Bronchial epithelial cell (primary cell): Measurements from ENCODE around the gene BLCAP. TPM values are rescaled to one million over a fixed set of nuclear protein-coding genes. Genes with fewer than 3 reads are reported as not detected.
A peak's percentile ranks its signal among the peaks of the same experiment; 100 is the strongest.

Source experiments
- DNase-seq: peaks from one replicate; pipeline ENCODE4 v3.0.0-alpha.2; 2010; ENCODE audit warnings: low read depth
- FAIRE-seq: peaks from 2 replicates; lab custom pipeline; 2011; peaks lifted over from hg19 to GRCh38; lab: Jason Lieb, UNC
- H3K27me3 ChIP-seq: 2 replicates; pipeline ENCODE4 v1.5.1; 2011; ENCODE audit warnings: low read length; ENCODE audit not compliant: control insufficient read depth, insufficient read depth
- H3K36me3 ChIP-seq: 2 replicates; pipeline ENCODE4 v1.5.1; 2011; ENCODE audit warnings: low read length; ENCODE audit not compliant: control insufficient read depth, insufficient read depth
- H3K4me3 ChIP-seq: 2 replicates; pipeline ENCODE4 v1.5.1; 2011; ENCODE audit warnings: mild to moderate bottlenecking, low read depth, low read length, control low read depth
- total RNA-seq: library from RNA; depleted of rRNA; stranded (reverse); fragments of >200 nt; gene quantifications from 2 replicates; pipeline ENCODE4 v1.2.1, GENCODE V29; 2014
- TF ChIP-seq, protein P1 (sequence below): IDR thresholded peaks from 2 replicates; pipeline ENCODE4 v1.5.1; 2011; ENCODE audit warnings: mild to moderate bottlenecking, moderate library complexity, low read length, control low read depth, inconsistent platforms; ENCODE audit not compliant: insufficient read depth, severe bottlenecking

The BLCAP gene
- total RNA-seq, 1 donor from 2014 or later = 75.3 TPM

DNA sequence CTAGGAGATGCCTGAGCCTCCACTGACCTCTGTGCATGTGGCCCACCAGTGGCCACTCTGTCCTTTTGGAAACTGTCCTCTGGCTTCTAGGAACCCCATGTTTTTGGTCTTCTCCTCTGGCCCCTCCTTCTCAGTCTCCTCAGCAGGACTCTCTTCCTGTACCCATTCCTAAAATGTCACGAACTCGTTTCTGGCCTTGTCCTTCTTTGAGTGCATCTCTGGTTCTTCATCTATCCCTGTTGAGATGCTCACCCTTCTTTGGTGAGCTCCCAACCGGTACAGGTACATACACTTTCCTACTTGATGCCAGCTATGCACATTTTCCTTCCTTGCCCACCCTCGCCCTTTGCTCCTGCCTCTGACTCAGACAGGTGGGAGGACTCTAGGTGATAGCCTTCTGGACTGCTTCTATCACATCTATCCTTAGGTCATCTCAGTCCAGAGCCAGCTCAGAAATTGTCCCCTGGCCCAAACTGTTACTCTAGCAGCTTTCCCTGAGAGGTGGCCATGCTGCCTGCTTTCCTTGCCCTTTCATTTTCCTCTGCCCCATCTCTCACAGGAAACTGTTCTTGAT, 21.4 kb downstream of the BLCAP start:
- peak; percentile 58 for FAIRE-seq
- no peak overlapping the region for H3K4me3 ChIP-seq
- TF ChIP-seq, protein P1, sequence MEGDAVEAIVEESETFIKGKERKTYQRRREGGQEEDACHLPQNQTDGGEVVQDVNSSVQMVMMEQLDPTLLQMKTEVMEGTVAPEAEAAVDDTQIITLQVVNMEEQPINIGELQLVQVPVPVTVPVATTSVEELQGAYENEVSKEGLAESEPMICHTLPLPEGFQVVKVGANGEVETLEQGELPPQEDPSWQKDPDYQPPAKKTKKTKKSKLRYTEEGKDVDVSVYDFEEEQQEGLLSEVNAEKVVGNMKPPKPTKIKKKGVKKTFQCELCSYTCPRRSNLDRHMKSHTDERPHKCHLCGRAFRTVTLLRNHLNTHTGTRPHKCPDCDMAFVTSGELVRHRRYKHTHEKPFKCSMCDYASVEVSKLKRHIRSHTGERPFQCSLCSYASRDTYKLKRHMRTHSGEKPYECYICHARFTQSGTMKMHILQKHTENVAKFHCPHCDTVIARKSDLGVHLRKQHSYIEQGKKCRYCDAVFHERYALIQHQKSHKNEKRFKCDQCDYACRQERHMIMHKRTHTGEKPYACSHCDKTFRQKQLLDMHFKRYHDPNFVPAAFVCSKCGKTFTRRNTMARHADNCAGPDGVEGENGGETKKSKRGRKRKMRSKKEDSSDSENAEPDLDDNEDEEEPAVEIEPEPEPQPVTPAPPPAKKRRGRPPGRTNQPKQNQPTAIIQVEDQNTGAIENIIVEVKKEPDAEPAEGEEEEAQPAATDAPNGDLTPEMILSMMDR = no peak
- DNase-seq = no peak
- H3K36me3 ChIP-seq = peaks cover 5% of the 10 kb centered on the region
- no peaks in the 10 kb centered on the region for H3K27me3 ChIP-seq

GRCh38 chr20:37505263-37506151, 22.2 kb downstream of the BLCAP start:
- H3K36me3 ChIP-seq = peaks cover 5% of the 10 kb centered on the region
- DNase-seq (no peak), FAIRE-seq (no peak)
- no peak overlapping the region for H3K4me3 ChIP-seq
- TF ChIP-seq, protein P1 = no peak
- H3K27me3 ChIP-seq = no peaks in the 10 kb centered on the region

DNA sequence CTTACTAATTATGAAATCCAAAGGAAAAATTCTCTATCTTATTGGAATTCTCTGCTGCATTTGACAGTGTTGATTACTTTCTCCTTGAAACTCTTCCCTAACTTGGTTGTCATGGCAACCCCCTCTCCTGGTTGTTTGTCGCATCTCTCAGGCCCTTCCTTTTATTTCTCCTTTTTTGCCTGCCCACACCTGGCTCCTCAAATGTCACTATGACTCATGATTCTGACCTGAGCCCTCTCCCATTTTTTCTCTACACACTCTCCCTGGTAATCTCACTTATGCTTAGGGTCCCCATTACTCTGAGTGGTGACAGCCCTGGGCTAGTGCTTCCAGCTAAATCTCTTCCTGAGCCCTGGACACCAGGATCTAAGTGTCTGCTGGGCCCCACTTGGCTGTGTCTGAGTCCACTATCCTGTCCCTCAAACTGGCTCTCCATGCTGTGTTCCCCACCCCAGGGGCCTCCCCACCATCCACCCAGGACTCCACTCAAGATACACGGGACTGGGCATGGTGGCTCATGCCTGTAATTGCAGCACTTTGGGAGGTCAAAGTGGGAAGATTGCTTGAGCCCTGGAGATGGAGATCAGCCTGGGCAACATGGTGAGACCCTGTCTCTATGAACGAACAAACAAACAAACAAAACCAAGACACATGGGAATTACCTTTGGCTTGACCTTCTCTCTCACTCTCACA, 23.1 kb downstream of the BLCAP start:
- no peak for FAIRE-seq
- peak; percentile 29 for DNase-seq
- Histone ChIP-seq H3K27me3 (no peaks in the 10 kb centered on the region), H3K4me3 (no peak overlapping the region), H3K36me3 (peaks cover 5% of the 10 kb centered on the region)
- TF ChIP-seq, protein P1 = no peak

- FAIRE-seq = peak; percentile 40
- TF ChIP-seq, protein P1 = no peak
- H3K27me3 ChIP-seq = no peaks in the 10 kb centered on the region
Observed at GRCh38 chr20:37503256-37503927, 24.3 kb downstream of the BLCAP start.

GRCh38 chr20:37502654-37503053, 25.0 kb downstream of the BLCAP start:
- H3K27me3 ChIP-seq = no peaks in the 10 kb centered on the region
- DNase-seq (no peak), FAIRE-seq (no peak)
- H3K4me3 ChIP-seq = no peak overlapping the region
- TF ChIP-seq, protein P1 = no peak
- no peaks in the 10 kb centered on the region for H3K36me3 ChIP-seq

More at GRCh38 chr20:37503256-37503927, 24.3 kb downstream of the BLCAP start:
- Histone ChIP-seq H3K4me3 (no peak overlapping the region), H3K36me3 (no peaks in the 10 kb centered on the region)
- no peak for DNase-seq
